Measurements from ENCODE around the gene PMM1. TPM values are rescaled to one million over a fixed set of nuclear protein-coding genes. Genes with fewer than 3 reads are reported as not detected.
A peak's percentile ranks its signal among the peaks of the same experiment; 100 is the strongest.
"Not testable (repeated sequence)": the region's sequence is repeated elsewhere in the genome, so short reads cannot be mapped to it uniquely, and the experiment has no call there.

PMM1 gene
- total RNA-seq, 4 donors from 2014 or later = 39.3 to 168 (median 73.1) TPM

DNA sequence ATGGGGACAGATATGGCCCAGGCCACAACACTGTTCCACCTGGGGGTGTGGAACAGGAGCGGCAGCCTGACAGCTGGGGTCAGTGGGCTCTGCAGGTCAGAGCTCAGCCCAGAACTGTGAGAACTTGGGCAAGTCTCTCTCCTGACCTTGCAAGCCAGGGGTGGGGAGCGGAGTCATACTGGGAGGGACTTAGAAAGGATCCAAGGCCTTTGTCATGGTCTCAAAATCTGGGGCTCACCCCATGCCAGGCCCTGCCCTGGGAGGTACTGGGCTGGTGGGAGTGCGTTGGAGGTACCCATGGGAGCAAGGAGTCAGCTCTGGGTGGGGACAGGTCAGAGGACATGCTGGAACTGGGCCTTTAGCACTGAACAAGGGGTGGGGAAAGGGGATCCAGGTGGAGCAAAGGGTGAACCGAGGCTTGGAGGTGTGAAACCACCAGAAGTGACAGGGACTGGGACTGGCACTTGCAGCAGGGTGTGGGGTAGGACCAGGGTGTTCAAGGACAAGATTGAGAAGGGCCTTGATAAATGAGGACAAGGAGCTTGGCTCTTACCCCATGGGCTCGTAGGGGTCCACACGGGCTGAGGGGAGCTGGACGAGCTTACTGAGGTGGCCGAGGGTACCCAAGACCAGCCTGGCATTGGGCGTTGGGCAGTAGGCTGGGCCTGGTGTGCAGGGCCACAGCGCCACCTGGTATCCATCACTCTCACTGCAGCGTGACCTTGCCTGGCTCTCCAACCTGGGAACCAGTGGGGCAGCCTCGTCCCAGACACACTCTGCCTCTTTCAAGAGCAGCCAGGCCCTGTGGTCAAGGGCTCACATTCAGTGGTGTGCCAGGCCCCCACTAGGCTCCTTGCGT, 7.4 kb upstream of the PMM1 start:
- TF ChIP-seq, protein P1, sequence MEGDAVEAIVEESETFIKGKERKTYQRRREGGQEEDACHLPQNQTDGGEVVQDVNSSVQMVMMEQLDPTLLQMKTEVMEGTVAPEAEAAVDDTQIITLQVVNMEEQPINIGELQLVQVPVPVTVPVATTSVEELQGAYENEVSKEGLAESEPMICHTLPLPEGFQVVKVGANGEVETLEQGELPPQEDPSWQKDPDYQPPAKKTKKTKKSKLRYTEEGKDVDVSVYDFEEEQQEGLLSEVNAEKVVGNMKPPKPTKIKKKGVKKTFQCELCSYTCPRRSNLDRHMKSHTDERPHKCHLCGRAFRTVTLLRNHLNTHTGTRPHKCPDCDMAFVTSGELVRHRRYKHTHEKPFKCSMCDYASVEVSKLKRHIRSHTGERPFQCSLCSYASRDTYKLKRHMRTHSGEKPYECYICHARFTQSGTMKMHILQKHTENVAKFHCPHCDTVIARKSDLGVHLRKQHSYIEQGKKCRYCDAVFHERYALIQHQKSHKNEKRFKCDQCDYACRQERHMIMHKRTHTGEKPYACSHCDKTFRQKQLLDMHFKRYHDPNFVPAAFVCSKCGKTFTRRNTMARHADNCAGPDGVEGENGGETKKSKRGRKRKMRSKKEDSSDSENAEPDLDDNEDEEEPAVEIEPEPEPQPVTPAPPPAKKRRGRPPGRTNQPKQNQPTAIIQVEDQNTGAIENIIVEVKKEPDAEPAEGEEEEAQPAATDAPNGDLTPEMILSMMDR (IDR thresholded peaks at IDR 0.05) = no peak
- no peak for DNase-seq (ENCODE audit: low spot score)
- peak; percentile 85 for ATAC-seq (ENCODE audit: low FRiP score)

DNA sequence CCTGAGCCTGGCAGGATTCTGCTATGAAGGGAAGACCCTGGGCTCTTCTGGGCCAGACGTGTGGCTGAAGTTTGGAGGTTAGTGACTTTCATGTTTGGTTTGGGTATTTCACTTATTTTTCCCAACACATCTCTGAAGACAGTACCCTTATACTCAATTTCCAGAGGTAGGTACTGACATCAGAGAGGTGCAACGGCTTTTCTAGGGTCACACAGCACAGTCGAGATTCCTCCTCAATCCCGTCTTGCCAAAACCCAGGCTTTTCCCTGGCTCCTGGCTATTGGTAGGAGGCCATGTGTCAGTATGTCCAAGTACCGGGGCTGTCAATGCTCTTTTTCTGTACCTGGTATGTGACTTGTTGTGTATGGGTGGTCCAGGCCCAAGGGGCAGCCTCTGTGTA, 6.1 kb upstream of the PMM1 start:
- ATAC-seq (ENCODE audit: low FRiP score) (no peak), DNase-seq (ENCODE audit: low spot score) (no peak)
- TF ChIP-seq, protein P1 (IDR thresholded peaks at IDR 0.05) = no peak

DNA sequence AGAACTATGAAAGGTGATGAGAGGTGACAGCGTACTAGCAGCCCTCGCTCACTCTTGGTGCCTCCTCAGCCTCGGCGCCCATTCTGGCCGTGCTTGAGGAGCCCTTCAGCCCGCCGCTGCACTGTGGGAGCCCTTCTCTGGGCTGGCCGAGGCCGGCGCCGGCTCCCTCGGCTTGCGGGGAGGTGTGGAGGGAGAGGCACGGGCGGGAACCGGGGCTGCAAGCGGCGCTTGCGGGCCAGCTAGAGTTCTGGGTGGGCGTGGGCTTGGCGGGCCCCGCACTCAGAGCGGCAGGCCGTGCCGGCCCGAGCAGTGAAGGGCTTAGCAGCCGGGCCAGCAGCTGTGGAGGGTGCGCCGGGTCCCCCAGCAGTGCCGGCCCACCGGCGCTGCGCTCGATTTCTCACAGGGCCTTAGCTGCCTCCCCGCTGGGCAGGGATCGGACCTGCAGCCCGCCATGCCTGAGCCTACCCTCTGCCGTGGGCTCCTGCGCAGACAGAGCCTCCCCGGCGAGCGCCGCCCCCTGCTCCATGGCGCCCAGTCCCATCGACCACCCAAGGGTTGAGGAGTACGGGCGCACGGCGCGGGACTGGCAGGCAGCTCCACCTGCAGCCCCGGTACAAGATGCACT, 3.8 kb upstream of the PMM1 start:
- not testable (repeated sequence) for ATAC-seq (ENCODE audit: low FRiP score); DNase-seq (ENCODE audit: low spot score)

DNA sequence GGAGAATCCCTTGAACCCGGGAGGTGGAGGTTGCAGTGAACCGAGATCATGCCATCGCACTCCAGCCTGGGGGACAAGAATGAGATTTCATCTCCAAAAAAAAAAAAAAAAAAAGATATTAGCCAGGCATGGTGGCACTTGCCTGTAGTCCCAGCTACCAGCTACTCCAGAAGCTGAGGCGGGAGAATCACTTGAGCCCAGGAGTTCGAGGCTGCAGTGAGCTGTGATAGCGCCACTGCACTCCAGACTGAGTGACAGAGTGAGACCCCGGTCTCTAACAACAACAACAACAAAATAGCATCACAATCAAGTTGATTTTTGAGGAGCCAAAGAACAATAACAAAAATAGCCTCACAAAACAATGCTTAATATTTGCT, 2.3 kb downstream of the PMM1 start:
- ATAC-seq (ENCODE audit: low FRiP score) (no peak), DNase-seq (ENCODE audit: low spot score) (no peak)
- TF ChIP-seq, protein P1 (IDR thresholded peaks at IDR 0.05) = no peak

DNA sequence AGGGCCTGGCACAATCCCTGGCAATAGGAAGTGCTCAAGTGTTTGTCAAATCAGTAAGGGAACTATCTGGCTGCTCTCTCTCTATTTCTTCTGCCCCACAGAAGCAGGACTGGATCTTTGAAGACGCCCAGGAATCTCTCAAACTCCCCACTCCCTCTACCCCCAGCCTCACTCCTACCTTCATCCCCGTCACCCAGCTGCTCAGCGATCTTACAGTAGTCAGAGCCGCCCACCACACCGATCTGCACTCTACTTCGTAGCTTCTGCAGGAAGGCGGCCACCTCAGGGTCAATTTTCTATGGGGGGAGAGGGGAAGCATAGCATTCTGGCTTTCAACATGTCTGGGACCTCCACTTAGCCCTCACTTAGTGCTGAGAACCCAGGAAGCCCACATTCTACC, 3.7 kb downstream of the PMM1 start:
- TF ChIP-seq, protein P1 (IDR thresholded peaks at IDR 0.05) = no peak
- no peak for ATAC-seq (ENCODE audit: low FRiP score)
- no peak for DNase-seq (ENCODE audit: low spot score)

DNA sequence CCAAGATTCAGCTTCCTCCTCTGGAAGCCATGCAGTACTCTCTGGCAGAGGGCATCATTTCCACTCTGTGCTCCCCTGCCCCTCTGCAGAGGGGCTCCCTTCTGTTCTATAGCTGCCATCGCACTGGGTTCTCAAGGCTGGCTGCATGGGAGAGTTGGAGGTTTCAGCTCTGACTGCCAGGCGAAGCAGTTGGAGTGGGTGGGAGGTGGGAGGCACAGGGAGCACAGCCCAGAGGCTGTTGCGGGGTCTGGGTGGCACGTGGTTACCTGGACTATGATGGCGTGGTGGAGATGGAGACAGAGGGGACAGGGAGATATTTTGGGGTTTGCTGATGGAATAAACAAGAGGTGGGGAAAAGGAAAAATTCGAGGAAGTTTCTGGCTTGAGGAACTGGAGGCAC, 4.8 kb downstream of the PMM1 start:
- ATAC-seq (ENCODE audit: low FRiP score) = no peak
- DNase-seq (ENCODE audit: low spot score) = no peak
- TF ChIP-seq, protein P1 (IDR thresholded peaks at IDR 0.05) = no peak

DNA sequence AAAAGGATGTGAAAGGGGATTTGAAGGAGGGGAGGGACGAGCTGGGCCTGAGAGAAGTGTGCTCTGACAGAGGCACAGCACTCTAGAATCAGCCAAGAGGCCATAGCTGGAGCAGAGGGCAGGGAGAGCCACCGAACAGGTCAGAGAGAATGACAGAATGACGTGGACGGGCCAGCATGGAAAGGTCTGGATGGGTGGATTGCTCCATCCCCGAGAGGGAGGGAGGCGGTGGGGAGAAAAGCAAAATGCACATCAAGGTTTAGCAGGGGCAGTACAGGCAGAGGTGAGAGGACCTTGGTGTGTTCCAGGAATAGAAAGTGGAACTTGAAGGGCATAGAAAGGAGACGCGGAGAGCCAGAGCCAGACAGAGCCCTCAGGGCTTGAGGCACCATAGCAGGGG, 6.9 kb downstream of the PMM1 start:
- ATAC-seq (ENCODE audit: low FRiP score) (no peak), DNase-seq (ENCODE audit: low spot score) (no peak)
- TF ChIP-seq, protein P1 (IDR thresholded peaks at IDR 0.05) = no peak
